ENCODE data around the gene KCNC4.
A peak's percentile ranks its signal among the peaks of the same experiment; 100 is the strongest.

Gene KCNC4

DNA sequence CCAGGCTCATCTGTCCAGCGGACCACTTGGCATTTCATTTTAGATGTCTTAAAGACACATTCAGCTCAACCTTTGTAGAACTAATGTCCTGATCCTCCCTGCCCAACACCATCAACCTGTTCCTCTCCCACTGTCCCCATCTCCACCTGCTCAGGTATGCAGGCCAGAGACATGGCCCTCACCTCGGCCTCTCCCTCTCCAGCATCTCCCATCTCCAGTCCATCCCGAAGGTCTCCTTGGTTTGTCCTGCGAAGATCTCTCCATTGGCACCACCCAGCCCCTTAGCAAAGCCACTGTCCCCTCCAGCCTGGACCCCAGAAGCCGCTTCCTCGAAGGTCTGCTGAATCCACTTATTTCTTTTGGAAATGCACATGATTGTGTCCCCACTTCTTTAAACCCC lies 20.9 kb upstream of the KCNC4 start:
- no peak for DNase-seq

DNA sequence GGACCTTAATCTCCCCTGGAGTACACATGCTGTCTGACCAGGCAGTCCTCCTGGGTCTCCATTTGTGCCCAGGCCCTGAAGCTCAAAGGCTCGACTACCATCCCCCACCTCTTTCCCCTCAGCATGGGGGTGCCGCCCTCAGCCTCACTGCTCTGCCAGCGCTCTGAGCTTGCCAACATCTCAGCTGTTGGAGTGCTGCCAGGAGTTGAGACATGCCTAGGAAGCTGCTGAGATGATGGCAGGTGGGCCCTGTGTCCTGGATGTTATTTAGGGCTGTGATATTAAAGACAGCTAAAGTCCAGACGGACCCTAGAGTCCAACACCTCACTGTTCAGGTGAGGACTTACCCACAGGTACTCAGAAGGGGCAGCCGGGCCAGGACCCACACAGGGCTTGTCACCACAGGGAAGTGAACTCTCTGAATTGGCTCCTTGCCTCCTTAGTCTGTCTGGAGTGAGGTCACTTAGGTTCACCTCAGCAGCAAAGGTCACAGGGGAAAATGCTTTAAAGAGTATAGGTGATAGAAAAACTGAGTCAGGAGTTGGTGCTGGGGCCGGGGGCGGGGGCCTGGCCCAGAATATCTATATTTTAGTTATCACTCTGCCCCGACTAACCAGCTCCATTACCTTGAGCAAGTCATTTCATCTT lies 19.7 kb upstream of the KCNC4 start:
- DNase-seq, result no peak

DNA sequence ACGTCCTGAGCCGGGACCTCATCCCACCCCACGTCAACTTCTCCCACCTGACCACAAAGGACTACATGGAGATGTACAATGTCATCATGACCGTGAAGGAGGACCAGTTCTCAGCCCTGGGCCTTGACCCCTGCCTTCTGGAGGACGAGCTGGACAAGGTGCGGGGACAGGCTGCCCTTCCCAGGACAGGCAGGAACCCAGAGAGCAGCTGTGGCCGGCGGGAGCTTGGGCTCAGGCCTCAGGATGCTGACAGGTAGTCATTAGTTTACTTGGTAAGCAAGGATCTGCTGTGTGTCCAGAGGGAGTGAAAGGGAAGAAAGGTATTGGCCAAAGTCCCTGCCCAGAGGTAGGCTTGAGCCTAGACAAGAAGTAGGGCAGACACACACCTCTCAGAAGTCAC lies 17.6 kb upstream of the KCNC4 start:
- no peak for DNase-seq

DNA sequence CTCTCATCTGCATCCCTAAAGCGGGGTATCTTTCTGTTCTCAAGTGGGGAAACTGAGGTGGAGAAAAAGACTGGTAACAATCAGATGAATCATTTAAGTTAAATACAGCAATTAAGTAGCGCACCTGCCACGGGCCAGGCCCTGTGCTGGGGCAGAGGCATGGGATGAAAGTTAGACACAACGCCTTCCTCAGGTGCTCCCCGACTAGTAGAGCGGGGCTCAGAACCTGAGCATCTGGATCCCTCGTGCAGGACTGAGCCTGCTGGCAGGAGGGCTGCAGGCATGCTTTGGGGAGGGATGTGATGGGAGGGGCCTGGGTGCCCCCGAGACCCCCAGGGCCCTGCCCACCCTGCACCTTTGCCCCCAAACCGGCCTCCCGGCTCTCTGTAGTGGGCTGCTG lies 14.9 kb upstream of the KCNC4 start:
- no peak for DNase-seq

DNA sequence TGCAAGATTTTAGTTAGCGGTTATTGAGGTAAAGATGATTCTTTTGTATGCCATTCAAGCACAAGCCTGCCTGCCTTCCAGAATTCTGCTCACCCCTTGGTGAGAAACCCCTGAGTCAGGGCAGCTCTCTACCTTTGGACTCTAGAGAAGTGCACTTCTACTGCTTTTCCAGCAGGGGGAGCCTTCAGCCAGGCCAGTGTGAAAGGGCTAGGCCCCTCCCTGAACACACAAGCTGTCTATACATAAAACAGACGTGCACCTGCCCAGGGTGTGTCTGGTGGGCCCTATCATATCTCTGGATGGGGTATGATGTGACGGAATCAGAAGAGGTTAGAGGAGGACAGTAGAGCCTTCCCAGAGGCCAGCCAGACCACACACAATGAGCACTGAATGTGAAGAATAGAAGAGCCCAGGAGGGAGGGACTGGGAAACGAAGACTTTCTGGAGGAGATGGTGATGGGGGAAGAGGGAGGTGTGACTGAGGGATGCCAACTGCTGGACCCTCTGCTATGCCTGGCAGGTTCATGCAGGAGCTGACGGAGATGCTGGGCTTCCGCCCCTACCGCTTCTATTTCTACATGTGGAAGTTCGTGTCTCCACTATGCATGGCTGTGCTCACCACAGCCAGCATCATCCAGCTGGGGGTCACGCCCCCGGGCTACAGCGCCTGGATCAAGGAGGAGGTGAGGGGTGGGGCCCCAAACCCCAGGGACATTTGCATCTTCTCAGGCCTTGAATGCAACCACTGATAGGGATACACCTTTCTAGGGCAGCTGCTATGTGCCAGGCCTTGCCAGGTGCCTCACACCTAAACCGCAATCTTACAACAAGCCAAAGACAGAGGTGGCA lies 13.0 kb upstream of the KCNC4 start:
- DNase-seq, result peak; percentile 54

DNA sequence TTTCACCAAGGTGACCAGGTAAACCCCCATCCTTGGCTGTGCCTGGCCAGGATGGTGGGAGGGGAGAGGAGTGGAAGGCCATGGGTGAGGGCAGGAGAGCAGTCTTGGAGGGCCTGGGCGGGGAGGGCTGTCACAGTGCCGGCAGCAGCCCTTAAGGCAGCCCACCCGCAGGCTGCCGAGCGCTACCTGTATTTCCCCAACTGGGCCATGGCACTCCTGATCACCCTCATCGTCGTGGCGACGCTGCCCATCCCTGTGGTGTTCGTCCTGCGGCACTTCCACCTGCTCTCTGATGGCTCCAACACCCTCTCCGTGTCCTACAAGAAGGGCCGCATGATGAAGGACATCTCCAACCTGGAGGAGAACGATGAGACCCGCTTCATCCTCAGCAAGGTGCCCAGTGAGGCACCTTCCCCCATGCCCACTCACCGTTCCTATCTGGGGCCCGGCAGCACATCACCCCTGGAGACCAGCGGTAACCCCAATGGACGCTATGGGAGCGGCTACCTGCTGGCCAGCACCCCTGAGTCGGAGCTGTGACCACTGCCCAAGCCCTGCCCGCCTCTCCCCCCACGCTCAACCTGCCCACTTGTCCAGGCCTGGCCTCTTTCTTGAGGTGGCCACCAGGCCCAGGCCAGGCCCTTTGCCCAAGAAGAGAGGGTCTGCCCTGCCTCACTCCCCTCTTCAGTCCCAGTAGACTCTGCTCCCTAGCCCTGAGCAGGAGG lies 12.0 kb upstream of the KCNC4 start:
- no peak for DNase-seq

DNA sequence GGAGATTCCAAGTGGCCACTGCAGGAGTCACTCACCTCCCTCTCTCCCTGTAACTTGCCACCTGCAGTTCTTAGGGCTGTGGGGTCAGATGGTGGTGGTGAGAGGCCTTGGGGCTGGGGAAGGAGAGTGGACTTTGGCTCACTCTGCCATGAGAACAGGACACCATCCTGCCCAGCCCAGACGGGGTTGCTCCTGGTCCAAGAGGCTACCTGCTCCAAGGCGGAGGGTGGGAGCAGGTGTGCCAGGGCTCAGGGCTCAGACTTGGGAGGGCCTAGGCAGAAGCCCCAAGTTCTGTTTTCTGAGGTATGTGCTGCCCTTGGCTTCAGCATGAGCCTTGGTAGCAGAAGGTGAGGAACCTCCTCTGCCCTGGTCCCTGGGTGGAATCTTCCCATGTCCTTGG lies 11.4 kb upstream of the KCNC4 start:
- no peak for DNase-seq

DNA sequence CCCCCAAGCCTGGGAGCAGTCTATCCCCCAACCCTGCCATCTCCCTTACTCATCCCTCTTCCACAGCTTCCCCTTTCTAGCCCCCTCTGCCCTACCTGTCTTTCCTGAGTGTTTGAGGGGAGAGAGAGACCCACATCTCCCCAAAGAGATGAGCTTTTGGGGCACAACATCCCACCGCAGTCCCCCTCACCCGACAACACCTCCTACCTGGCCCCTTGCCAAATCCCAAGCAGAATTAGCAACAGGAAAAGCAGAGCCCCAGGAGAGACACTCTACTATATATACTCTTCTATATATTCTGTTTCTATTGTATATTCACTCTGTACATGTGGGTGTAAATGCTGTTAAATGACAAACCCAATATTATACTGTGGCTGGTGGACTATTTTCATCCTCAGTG lies 9.9 kb upstream of the KCNC4 start:
- DNase-seq, result no peak

DNA sequence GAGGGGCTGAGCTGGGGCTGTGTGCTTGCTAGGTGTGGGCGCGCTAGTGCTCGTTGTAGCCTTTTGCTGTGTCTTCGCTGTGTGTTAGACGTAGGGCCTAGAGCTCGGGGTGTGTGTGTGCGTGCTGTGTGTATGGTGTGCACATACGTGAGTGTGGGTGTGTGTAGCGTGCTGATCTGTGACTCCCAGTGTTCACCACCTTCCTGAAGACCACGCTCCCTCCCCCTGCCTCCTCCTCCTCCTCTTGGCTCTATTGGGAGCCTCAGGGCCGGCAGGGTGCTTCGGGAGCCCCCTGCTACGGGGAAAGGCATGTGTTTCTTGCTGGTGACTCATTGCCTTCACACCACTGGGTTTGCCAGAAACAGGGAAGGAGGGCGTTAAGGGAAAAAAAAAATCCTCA lies 9.4 kb upstream of the KCNC4 start:
- DNase-seq, result no peak

DNA sequence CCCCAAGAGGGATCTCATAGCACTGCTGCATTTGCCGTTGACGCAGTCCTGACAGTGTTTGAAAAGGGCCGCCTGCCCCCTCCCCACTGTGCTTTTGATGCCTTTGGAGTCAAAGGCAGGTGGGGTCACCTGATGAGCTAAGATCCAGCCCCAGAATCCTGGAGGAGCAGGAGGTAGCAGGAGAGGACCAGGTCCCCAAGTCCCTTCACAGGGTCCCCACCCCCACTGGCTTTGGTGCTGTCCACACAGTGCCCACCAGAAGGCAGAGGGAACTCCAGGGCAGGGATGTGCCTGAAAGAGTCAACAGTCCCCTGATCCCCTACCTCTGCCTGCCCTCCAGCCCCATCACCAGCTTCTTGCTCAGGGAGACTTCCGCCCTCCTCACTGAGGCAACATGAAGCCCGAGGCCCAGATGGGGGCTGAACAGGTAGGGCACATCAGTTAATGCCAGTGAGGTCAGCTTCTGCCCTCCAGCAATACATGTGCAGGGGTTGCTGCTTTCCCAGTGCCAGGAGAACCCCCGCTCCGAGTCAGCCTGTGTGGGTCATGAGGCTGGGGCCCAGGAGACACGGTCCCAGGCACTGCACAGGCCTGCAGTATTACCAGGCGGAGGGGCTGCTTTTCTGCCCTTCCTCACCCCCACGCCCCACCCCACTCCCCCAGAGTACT lies 8.8 kb upstream of the KCNC4 start:
- DNase-seq, result no peak

DNA sequence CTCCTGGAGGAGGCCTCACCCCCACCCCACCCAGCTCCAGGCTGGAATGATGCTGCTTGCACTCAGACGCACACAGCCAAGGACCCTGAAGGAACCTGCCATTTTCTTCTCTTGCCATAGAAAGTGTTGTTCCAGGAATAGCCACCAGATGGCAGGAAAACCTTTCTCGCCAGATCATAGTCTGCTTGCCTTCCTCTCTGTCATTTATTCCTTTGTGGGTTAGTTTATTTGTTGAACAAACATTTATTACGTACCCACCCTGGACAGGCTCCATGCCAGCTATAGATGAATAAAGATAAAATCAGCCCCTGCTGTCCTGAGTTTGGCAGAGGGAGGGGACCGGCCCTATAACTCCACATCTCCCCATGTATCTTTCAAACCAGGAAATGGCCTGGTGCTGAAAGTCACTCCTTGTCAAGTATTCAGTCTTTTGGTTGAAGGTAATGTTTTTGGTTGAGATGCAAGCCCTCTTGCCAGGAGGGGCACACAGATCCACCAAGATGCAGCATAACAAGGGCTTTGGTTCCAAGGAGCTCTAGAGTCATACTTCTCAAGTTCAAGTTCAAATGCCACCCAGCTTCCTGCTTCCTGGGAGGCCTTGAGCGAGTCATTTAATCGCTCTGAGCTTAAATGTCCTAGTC lies 7.0 kb upstream of the KCNC4 start:
- peak; percentile 50 for DNase-seq

DNA sequence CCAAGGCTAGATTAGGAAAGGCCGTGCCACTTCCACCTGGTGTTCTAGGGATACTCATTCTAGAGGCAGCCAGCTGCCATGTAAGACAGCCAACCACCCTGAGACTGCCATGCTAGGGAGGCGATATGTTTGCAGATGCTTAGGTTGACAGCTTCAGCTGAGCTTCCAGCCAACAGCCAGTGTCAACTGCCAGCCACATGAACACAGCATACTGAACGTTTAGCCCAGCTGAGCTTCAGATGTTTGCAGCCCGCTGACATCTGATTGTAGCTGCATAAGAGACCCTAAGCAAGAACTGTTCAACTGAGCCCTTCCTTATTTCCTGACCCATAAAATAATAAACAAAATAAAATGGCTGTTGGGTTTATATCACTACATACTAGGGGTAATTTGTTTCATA lies 5.0 kb upstream of the KCNC4 start:
- no peak for DNase-seq

DNA sequence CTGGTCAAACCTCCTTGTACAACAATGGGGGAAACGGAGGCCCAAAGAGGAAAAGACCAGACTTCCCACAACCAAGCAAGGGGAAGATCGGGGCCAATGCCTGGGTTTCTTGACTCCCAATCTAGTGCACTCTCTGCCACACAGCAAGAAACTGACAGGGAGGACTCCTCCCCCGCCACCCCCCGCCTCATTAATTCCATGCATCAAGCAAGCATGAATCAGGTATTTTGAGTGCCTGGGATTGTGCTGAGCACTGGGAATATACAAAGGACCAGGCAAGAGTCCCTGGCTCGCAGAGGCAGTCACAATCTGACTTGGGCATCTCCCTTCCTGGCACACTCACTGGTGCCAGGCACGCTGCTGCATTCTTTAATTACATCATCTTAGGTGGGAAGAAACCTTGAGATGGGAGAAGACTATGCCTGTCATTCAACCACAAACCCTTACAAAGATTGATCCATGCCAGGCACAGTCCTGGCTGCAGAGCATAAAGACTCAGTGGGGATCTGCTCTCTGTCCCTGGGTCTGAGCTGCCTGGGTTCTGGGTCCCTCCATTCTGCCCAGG lies 4.4 kb upstream of the KCNC4 start:
- no peak for DNase-seq

DNA sequence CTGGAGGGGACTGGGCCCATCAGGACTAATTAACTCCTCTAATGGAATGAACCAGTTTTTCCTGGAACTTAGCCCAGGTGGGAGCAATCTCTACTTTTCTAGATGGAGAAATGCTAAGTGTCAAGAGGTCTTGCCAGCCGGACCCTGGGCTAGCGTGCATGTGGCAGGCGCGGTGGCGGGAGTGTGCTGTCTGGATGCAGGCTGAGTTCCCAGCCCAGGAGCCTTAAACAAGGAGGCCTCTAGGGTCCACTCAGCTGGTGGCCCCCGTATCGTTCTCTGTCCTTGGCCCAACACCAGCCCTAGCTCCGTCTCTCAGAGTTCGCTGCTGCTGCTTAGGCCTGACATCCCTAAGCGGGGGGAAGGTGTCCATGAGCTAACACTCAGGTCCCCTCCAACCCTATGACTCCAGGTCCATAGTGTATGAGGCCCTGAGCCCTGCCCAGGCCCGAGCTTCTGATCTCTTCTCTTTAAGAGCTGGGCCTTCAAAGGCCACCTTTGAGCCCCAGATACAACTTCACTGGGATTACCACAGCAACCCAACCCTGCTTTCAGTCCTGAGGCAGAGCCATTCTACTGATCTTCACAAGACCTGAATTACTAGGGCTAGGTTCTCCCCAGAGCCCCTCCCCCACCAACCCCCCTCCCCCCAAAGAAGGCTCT lies 3.7 kb upstream of the KCNC4 start:
- no peak for DNase-seq

DNA sequence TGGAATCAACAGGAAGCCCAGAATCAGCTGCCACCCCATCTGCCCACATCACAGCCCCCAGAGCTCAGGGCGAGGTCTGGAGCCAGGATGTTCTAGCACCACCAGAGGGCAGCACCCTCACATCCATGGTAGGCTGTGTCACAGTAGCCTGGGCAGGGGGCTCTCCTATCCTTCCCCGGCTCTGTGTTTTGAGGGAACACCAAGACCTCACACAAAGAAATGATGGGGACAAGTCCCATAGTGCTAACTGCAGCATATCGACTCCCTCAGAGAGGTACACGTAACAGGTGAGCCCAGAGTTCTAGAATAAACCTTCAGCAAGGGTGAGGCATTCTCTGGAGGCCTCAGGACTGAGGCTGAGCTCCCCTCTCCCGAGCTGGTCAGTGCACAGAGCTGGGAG lies 2.3 kb upstream of the KCNC4 start:
- peak; percentile 68 for DNase-seq

DNA sequence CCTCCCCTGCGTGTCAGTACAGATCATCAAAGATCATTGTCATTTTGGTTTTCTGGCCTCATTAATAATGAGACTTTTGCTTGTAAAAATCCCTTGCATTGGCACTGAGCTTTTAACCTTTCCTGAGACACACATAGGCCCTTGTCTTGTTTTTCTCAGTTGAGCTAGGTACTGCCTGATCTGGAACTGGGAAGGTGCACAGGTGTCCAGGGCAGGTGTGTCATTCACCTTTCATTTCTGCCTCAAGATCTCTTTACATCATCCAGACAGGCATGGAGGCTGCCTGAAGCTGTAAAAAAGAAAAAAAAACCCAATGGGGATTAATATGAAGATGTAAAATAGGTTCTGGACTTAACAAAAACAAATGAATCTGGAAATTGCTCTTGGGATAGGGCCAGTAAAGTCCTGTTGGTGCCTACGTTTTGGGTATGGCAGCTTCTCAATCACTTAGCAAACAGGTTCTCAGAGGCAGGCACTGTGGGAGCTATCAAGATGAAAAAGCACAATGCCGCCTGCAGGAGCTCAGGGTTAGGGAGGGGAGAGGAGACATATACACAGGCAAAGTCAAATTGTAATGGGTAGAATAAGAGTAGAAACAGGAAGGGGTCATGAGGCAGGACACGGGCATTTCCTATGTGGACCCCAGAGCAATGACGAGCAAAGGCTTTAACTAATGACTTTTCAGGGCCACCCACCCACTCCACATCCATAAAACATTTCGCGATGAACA lies 1.0 kb upstream of the KCNC4 start:
- DNase-seq, result no peak

DNA sequence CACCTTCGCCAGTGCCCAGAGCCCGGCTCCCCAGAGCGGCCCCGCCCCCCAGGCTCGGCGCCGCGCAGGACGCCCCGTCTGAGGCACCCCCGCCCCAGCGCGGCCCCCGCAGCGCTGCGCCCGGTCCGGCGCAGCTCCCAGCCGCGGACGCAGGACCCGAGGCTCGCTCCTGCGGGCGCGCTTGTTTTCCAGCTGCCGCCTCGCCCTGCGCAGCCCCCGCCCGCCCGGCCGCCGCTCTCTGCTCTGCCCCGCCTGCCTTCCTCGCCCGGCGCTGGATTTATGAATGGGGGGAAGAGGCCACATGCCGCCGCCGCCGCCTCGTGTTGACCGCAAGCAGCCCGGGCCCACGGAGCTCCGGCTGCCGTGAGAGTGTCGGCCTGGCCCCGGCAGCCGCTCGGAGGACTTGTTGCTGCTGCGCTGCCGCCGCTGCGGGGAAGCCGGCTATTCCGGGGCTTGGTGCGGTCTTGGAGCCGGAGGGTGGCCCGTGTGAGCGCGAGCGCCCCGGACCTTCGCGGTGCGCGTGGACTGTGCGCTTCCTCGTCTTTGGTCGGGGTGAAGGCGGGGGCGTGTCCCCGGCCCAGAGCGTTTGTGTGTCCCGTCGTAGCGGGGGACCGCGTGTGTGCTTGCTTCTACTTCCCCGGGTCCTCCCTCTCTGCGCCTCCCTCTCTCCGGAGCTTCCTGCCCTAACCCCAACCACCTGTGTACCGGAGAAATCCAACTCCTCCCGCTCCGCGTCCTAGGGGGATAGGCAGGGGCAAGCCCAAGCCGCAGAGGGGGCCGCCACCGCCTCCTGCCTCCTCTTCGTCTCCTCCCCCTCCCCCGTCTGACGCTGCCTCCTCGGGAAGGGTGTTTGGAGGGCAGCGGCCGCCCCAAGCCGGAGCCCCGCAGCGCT lies 736 bp downstream of the KCNC4 start:
- DNase-seq, result peak; percentile 46

DNA sequence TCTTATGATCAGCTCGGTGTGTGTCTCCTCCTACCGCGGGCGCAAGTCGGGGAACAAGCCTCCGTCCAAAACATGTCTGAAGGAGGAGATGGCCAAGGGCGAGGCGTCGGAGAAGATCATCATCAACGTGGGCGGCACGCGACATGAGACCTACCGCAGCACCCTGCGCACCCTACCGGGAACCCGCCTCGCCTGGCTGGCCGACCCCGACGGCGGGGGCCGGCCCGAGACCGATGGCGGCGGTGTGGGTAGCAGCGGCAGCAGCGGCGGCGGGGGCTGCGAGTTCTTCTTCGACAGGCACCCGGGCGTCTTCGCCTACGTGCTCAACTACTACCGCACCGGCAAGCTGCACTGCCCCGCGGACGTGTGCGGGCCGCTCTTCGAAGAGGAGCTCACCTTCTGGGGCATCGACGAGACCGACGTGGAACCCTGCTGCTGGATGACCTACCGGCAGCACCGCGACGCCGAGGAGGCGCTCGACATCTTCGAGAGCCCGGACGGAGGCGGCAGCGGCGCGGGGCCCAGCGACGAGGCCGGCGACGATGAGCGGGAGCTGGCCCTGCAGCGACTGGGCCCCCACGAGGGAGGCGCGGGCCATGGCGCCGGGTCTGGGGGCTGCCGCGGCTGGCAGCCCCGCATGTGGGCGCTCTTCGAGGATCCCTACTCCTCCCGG lies 1.5 kb downstream of the KCNC4 start:
- peak; percentile 46 for DNase-seq
